GM13976 (cell line): Measurements from ENCODE around the gene OGG1.

Experiments used
- DNase-seq: peaks from one replicate; pipeline ENCODE4 v3.0.0; 2012; ENCODE audit warnings: low spot score
- CTCF ChIP-seq: IDR thresholded peaks from 2 replicates; pipeline ENCODE4 v1.5.1; 2012; ENCODE audit warnings: borderline replicate concordance, mild to moderate bottlenecking; ENCODE audit not compliant: insufficient read depth; ENCODE audit errors: extremely low read depth, missing control alignments, control extremely low read depth
- in situ Hi-C: fragments of 300-500 bp; cut with MboI; formaldehyde crosslinking; loops from one replicate; pipeline ENCODE4 v1.12.0; 2022; ENCODE audit warnings: low sequenced_read_pairs, mixed read lengths, inconsistent platforms; ENCODE audit not compliant: unreplicated experiment

The OGG1 gene

GRCh38 chr3:9786209-9786739 lies 36.5 kb downstream of the OGG1 start:
- in situ Hi-C loops, result no loop called here
- DNase-seq, result no peak
- no peak for TF ChIP-seq CTCF

DNA sequence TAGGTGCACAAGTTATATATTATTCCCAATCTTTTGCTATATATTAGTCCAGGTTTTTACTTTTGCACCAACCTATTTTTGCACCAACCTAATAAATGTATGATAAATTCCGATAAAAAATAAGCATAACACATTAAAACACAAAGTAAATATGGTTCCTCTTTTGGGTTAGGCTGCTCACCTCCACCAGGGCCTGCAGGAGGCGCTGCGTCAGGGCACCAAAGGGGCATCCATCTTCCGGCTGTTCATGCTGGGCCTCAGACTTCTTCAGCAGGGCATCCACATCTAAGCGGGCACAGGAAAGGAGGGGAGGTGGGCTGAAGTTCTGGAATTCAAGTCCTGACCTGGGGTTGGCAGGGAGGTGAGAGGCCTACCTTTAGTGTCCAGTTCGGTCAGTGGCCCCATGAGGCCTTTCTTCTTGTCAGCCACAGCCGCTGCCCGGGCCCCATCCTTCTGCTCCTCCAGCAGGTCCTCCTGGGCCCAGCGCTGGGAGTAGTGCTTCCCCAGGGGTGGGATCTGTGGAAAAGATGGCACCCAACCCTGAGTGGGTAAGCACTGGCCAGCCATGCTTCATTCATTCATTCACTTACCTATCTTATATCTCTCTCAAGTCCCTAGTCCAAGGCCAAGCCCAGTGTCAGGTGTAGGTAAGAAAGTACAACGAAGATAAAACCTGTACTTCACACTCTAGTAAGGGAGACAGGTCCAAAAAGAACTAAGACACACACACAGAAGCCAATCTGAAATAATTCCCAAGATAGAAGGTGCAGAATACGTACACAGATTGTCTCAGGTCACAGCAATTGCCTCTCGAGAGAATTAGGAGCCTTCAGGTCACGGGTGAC lies 37.3 kb downstream of the OGG1 start:
- in situ Hi-C loops, result no loop called here
- TF ChIP-seq CTCF, result no peak
- DNase-seq, result no peak

DNA sequence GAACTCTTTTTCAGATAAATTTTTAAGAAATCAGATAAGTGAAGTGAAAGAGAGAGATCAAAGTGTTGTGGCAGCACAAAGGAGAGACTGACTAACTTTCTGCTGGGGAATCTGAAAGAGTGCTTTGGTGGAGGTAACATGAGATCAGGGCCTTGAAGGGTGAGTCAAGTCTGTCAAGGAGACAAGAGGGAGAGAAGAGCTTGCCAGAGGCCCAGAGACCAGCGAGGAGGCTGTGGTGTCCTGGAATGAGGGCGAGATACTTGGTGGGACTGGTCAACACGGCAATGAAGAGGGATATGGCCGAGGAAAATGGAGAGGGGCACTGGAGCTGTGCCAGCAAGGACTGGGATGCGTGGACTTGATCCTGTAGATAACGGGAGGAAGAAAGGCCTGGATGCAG lies 38.0 kb downstream of the OGG1 start:
- in situ Hi-C loops, result no loop called here
- TF ChIP-seq CTCF, result no peak
- no peak for DNase-seq

DNA sequence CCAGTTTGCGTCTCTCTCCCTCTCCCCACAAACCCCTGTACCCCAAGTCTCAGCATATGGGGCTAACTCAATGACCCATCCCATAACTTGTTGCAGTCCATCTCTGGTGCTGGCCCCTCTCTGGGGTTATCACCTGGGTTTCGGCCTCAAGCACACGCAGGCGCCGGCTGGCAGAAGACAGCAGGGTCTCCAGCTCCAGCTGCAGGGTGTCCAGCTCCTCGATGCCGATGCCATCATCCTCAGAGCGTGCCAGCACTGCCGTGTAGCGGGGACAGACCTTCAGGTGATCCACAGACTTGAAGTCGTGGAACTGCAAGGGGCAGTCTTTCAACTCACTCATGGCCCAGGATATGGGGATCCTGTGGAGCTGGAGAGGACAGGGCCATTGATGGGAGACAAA lies 41.4 kb downstream of the OGG1 start:
- in situ Hi-C loops, result no loop called here
- TF ChIP-seq CTCF, result no peak
- no peak for DNase-seq

DNA sequence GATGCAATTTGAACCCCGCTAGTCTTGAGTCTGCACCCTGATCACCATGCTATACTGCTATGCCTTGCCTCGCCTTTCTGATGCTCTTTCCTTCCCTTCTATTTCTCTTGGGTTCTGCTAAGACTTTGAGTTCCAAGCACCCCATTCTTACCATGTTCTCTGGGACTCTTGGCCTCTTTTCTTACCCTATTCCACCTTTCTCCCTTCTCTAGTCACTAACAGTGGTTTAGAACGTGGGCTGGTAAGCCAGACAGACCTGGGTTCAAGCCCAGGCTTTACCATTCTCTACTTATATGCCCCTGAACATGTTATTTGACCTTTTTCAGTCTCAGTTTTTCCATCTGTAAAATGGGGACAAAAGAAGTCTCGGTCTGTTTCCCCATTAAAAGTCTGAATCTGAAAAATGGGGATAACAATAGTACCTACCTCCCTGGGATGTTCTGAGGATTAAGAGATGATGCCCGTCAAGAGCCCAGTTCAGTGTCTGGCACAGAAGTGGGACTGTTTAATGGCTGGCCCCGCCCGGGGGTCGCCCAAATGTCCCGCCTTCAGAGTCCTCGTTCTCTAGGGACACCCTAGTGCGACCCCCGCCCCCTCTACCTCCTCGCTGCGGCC lies 42.1 kb downstream of the OGG1 start:
- no peak for DNase-seq
- no peak for TF ChIP-seq CTCF
- in situ Hi-C loops, result no loop called here

DNA sequence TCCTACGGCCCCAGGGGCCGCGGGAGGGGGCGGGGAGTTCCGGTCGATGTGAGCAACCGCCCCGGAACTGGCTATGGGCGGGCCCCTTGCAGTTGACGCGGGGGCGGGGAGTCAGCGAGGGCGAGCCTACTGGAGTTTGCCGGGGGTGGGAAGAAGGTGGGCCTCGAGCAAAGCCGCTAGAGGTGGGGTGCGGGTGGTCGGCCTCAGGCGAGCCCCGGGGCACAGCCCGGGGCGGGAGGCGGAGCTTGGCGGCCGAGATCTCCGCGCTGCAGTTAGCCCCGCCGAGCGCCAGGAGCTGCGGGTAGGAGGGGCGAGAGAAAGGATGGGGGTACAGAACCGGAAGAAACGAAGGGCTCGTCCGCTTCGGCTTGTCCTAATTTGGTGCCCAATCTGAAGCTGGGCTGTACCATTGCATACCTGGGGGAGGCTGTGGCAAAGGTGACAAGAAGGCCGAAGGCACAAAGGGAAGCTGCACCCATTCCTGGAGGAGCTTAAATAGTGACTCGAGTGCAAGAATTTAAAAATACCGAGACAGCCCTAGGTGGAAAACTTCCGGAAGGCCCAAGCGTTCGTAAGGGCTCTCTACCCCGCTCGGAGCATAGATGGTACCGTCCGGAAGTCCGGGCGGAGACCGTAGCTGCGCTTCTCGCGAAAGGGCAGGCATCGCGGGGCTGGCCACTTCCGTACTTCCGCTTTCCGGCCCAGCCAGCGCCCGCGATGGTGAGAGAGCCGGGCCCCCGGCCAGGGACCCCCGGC lies 42.8 kb downstream of the OGG1 start, which contains the start of the genes ARPC4 and TADA3:
TSS of gene ARPC4 (plus strand) at position 678 of the 756 bp plus-strand sequence. CDS start at position 718, 40 bp downstream.
TSS of gene TADA3 (minus strand) at position 69 of the 756 bp plus-strand sequence. CDS start 1,007 bp downstream, outside the sequence.
- no peak for TF ChIP-seq CTCF

More for the DNA sequence above, 42.8 kb downstream of the OGG1 start, which contains the start of the genes ARPC4 and TADA3:
- in situ Hi-C loops, result no loop called here
- peak; percentile 94 for DNase-seq
